WTC11 (cell line): ENCODE results near the gene GPR17.

Experiments used
- IRF2 ChIP-seq: sonication (generic); formaldehyde crosslinking; IDR thresholded peaks from 2 replicates; pipeline ENCODE4 v1.8.0; 2022; ENCODE audit warnings: low read depth, missing genetic modification reagents, borderline replicate concordance
- KAT7 ChIP-seq: sonication (generic); formaldehyde crosslinking; IDR thresholded peaks from 2 replicates; pipeline ENCODE4 v1.8.1; 2023; ENCODE audit warnings: missing genetic modification reagents, mild to moderate bottlenecking, borderline replicate concordance
- RELA ChIP-seq: sonication (generic); formaldehyde crosslinking; IDR thresholded peaks from 2 replicates; pipeline ENCODE4 v1.8.1; 2022; ENCODE audit warnings: missing genetic modification reagents, mild to moderate bottlenecking, borderline replicate concordance
- TEAD4 ChIP-seq: sonication (generic); formaldehyde crosslinking; IDR thresholded peaks from 2 replicates; pipeline ENCODE4 v1.8.0; 2022; ENCODE audit warnings: mild to moderate bottlenecking, missing genetic modification reagents
- USF2 ChIP-seq: sonication (generic); formaldehyde crosslinking; IDR thresholded peaks from 2 replicates; pipeline ENCODE4 v1.8.1; 2023; ENCODE audit warnings: mild to moderate bottlenecking, missing genetic modification reagents, moderate library complexity
- TF ChIP-seq, protein P1 (sequence below): fragments of 200-600 bp; IDR thresholded peaks from 2 replicates; pipeline ENCODE4 v1.8.0; 2022; ENCODE audit warnings: antibody characterized with exemption
- TF ChIP-seq, protein P2 (sequence below): sonication (generic); formaldehyde crosslinking; conservative IDR thresholded peaks from 2 replicates; pipeline ENCODE4 v1.8.1; 2022; ENCODE audit warnings: mild to moderate bottlenecking, missing genetic modification reagents

GRCh38 chr2:127649100-127649611 is 3.2 kb downstream of the GPR17 start:
- TF ChIP-seq RELA (CRISPR knock-in tag): no peak
- TF ChIP-seq, protein P1, sequence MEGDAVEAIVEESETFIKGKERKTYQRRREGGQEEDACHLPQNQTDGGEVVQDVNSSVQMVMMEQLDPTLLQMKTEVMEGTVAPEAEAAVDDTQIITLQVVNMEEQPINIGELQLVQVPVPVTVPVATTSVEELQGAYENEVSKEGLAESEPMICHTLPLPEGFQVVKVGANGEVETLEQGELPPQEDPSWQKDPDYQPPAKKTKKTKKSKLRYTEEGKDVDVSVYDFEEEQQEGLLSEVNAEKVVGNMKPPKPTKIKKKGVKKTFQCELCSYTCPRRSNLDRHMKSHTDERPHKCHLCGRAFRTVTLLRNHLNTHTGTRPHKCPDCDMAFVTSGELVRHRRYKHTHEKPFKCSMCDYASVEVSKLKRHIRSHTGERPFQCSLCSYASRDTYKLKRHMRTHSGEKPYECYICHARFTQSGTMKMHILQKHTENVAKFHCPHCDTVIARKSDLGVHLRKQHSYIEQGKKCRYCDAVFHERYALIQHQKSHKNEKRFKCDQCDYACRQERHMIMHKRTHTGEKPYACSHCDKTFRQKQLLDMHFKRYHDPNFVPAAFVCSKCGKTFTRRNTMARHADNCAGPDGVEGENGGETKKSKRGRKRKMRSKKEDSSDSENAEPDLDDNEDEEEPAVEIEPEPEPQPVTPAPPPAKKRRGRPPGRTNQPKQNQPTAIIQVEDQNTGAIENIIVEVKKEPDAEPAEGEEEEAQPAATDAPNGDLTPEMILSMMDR: no peak
- no peak for TF ChIP-seq KAT7 (CRISPR knock-in tag)
- TF ChIP-seq IRF2 (CRISPR knock-in tag): no peak
- TF ChIP-seq, protein P2, sequence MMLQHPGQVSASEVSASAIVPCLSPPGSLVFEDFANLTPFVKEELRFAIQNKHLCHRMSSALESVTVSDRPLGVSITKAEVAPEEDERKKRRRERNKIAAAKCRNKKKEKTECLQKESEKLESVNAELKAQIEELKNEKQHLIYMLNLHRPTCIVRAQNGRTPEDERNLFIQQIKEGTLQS (CRISPR knock-in tag): no peak
- no peak for TF ChIP-seq USF2
- TF ChIP-seq TEAD4 (CRISPR knock-in tag): no peak
